HEK293 (cell line): ENCODE measurements around the gene RUNX1.

Experiments
- CTCF ChIA-PET: fragments of 350-600 bp; formaldehyde crosslinking; extraction: SDS; loops from one replicate; lab custom pipeline; 2021; ENCODE audit warnings: antibody characterized with exemption; lab: Yijun Ruan, JAX
- POLR2A ChIA-PET: fragments of 300-600 bp; formaldehyde crosslinking; extraction: SDS; loops from one replicate; lab custom pipeline; 2020; ENCODE audit warnings: antibody characterized with exemption, inconsistent platforms; lab: Yijun Ruan, JAX
- H3K27ac ChIP-seq: fragments of 200-500 bp; sonication (Bioruptor generic); 2 replicates; pipeline ENCODE4 v1.5.1; 2014; ENCODE audit warnings: low read depth, low read length, control low read depth, inconsistent platforms; ENCODE audit errors: extremely low read depth
- H3K36me3 ChIP-seq, 2 experiments: fragments of 200-500 bp in 1 of 2; sonication (Bioruptor generic) in 1 of 2; 1 replicate in 1 of 2; 2 replicates in 1 of 2; pipeline ENCODE4 v1.5.1; 2014 to 2017; ENCODE audit warnings: inconsistent platforms in 2 of 2, low read length in 2 of 2; ENCODE audit not compliant: control insufficient read depth in 2 of 2, insufficient read depth in 1 of 2
- H3K4me1 ChIP-seq: fragments of 200-500 bp; sonication (Bioruptor generic); 2 replicates; pipeline ENCODE4 v1.5.1; 2014; ENCODE audit warnings: mild to moderate bottlenecking, low read length, inconsistent platforms; ENCODE audit not compliant: control insufficient read depth, insufficient read depth
- H3K4me3 ChIP-seq: 2 replicates; pipeline ENCODE4 v1.5.1; 2011; ENCODE audit warnings: low read depth, mild to moderate bottlenecking, control low read depth, low read length, moderate library complexity
- H3K9me3 ChIP-seq: fragments of 200-500 bp; sonication (Bioruptor generic); 2 replicates; pipeline ENCODE4 v1.5.1; 2014; ENCODE audit warnings: low read depth, low read length, inconsistent platforms; ENCODE audit not compliant: control insufficient read depth, insufficient read depth
- GLI2 ChIP-seq: fragments of 450-650 bp; formaldehyde crosslinking; IDR thresholded peaks from 2 replicates; pipeline ENCODE4; 2017; ENCODE audit warnings: missing biosample characterization, missing genetic modification characterization, low read depth, borderline replicate concordance
- MEIS1 ChIP-seq: sonication (generic); formaldehyde crosslinking; IDR thresholded peaks from 2 replicates; pipeline ENCODE4 v1.8.1; 2022; ENCODE audit warnings: missing genetic modification reagents, mild to moderate bottlenecking, borderline replicate concordance
- PRDM4 ChIP-seq: fragments of 450-650 bp; formaldehyde crosslinking; IDR thresholded peaks from 2 replicates; pipeline ENCODE4 v1.5.1; 2017; ENCODE audit warnings: missing biosample characterization, missing genetic modification characterization
- ZBTB26 ChIP-seq: fragments of 450-650 bp; formaldehyde crosslinking; optimal IDR thresholded peaks from 2 replicates; pipeline ENCODE3; 2016; ENCODE audit warnings: missing biosample characterization, mild to moderate bottlenecking, missing genetic modification characterization
- ZNF138 ChIP-seq: fragments of 450-650 bp; formaldehyde crosslinking; IDR thresholded peaks from 2 replicates; pipeline ENCODE4 v1.5.1; 2016; ENCODE audit warnings: missing biosample characterization, missing genetic modification characterization, borderline replicate concordance
- ZNF19 ChIP-seq: fragments of 450-650 bp; formaldehyde crosslinking; IDR thresholded peaks from 2 replicates; pipeline ENCODE4; 2016; ENCODE audit warnings: missing biosample characterization, missing genetic modification characterization, low read depth
- ZNF214 ChIP-seq: fragments of 450-650 bp; formaldehyde crosslinking; IDR thresholded peaks from 2 replicates; pipeline ENCODE4 v1.5.1; 2017; ENCODE audit warnings: missing biosample characterization, mild to moderate bottlenecking, missing genetic modification characterization, borderline replicate concordance
- ZNF426 ChIP-seq: fragments of 450-650 bp; formaldehyde crosslinking; IDR thresholded peaks from 2 replicates; pipeline ENCODE4 v1.5.1; 2017; ENCODE audit warnings: missing biosample characterization, missing genetic modification characterization, mild to moderate bottlenecking, inconsistent platforms, moderate library complexity
- ZNF518A ChIP-seq: fragments of 450-650 bp; formaldehyde crosslinking; conservative IDR thresholded peaks from 2 replicates; pipeline ENCODE4 v1.5.1; 2016; ENCODE audit warnings: low read depth, missing biosample characterization, missing genetic modification characterization
- ZNF580 ChIP-seq: fragments of 450-650 bp; formaldehyde crosslinking; IDR thresholded peaks from 2 replicates; pipeline ENCODE4 v1.5.1; 2016; ENCODE audit warnings: missing biosample characterization, missing genetic modification characterization
- ZNF596 ChIP-seq: fragments of 450-650 bp; IDR thresholded peaks from 2 replicates; pipeline ENCODE4 v1.5.0; 2018; ENCODE audit warnings: missing biosample characterization, mild to moderate bottlenecking, missing genetic modification characterization, moderate library complexity
- ZNF600 ChIP-seq: fragments of 450-650 bp; formaldehyde crosslinking; IDR thresholded peaks from 2 replicates; pipeline ENCODE4 v1.5.1; 2016; ENCODE audit warnings: missing biosample characterization, missing genetic modification characterization
- ZNF624 ChIP-seq: fragments of 450-650 bp; formaldehyde crosslinking; IDR thresholded peaks from 2 replicates; pipeline ENCODE4 v1.5.1; 2017; ENCODE audit warnings: missing biosample characterization, missing genetic modification characterization
- ZNF677 ChIP-seq: fragments of 450-650 bp; IDR thresholded peaks from 2 replicates; pipeline ENCODE4 v1.5.0; 2018; ENCODE audit warnings: missing biosample characterization, mild to moderate bottlenecking, missing genetic modification characterization, moderate library complexity
- ZNF701 ChIP-seq: fragments of 450-650 bp; formaldehyde crosslinking; IDR thresholded peaks from 2 replicates; pipeline ENCODE4 v1.5.1; 2016; ENCODE audit warnings: missing biosample characterization, missing genetic modification characterization
- ZNF747 ChIP-seq: fragments of 450-650 bp; formaldehyde crosslinking; IDR thresholded peaks from 2 replicates; pipeline ENCODE4 v1.5.1; 2016; ENCODE audit warnings: missing biosample characterization, missing genetic modification characterization
- ZNF843 ChIP-seq: fragments of 450-650 bp; formaldehyde crosslinking; IDR thresholded peaks from 2 replicates; pipeline ENCODE4 v1.5.1; 2016; ENCODE audit warnings: missing biosample characterization, missing genetic modification characterization
- ZSCAN16 ChIP-seq: fragments of 450-650 bp; formaldehyde crosslinking; IDR thresholded peaks from 2 replicates; pipeline ENCODE4 v1.5.1; 2016; ENCODE audit warnings: missing biosample characterization, missing genetic modification characterization
- ZXDB ChIP-seq: fragments of 450-650 bp; formaldehyde crosslinking; IDR thresholded peaks from 2 replicates; pipeline ENCODE4 v1.5.1; 2016; ENCODE audit warnings: missing biosample characterization, missing genetic modification characterization

RUNX1 gene

GRCh38 chr21:34936371-34936789 is 112.7 kb downstream of the RUNX1 start:
- POLR2A ChIA-PET = no interaction called here
- CTCF ChIA-PET = interaction anchor here (0.6 to 1.2 kb wide), 3 partner anchors 15 to 544 kb away, joined by 3 read pairs; no protein-coding TSS in a partner anchor
- TF ChIP-seq ZNF19 (tag by site-specific recombination) (no peak), GLI2 (no peak), ZSCAN16 (tag by site-specific recombination) (no peak), ZNF600 (tag by site-specific recombination) (no peak), ZNF843 (tag by site-specific recombination) (no peak), ZNF701 (tag by site-specific recombination) (no peak), ZNF214 (tag by site-specific recombination) (no peak), ZNF624 (tag by site-specific recombination) (no peak), ZBTB26 (tag by site-specific recombination) (no peak), ZNF138 (tag by site-specific recombination) (no peak), PRDM4 (tag by site-specific recombination) (no peak), MEIS1 (CRISPR knock-in tag) (no peak), ZNF426 (no peak), ZXDB (no peak), ZNF596 (tag by site-specific recombination) (no peak), ZNF677 (no peak), ZNF518A (tag by site-specific recombination) (no peak), ZNF580 (tag by site-specific recombination) (no peak), ZNF747 (tag by site-specific recombination) (no peak)
- TF ChIP-seq, all 188 proteins: peak for 0
- no peaks in the 10 kb centered on the region for H3K36me3 ChIP-seq
- H3K4me3 ChIP-seq = no peak overlapping the region
- no peaks in the 10 kb centered on the region for H3K9me3 ChIP-seq
- H3K27ac ChIP-seq = no peak overlapping the region
- H3K4me1 ChIP-seq = no peaks in the 10 kb centered on the region
